Mammary epithelial cell (primary cell): Measurements from ENCODE around the gene DEFB126.

ENCODE experiments used
- CTCF ChIP-seq, 2 donors: IDR thresholded peaks in 1 of 2; conservative IDR thresholded peaks in 1 of 2; 2 replicates each; pipeline ENCODE4 v1.5.1; 2011 to 2012; ENCODE audit warnings: inconsistent platforms in 2 of 2, low read length in 2 of 2, mild to moderate bottlenecking in 2 of 2, control low read depth in 1 of 2, low read depth in 1 of 2; ENCODE audit not compliant: insufficient read depth in 1 of 2; ENCODE audit errors: extremely low read depth in 1 of 2
- EZH2 ChIP-seq: IDR thresholded peaks from 2 replicates; pipeline ENCODE4 v1.6.1; 2012; ENCODE audit warnings: low read length, inconsistent platforms, borderline replicate concordance

GRCh38 chr20:142290-142689, at the start of gene DEFB126:
- TF ChIP-seq CTCF (conservative IDR thresholded peaks at IDR 0.05 in 1 of 2, IDR thresholded peaks at IDR 0.05 in 1 of 2; ENCODE audit: extremely low read depth in 1 of 2, insufficient read depth in 1 of 2, low read depth in 1 of 2, low read length in 2 of 2): no peak
- no peak for TF ChIP-seq EZH2
